Transverse colon (tissue), 4 donors: Measurements from ENCODE around the gene AKAP13. TPM values are rescaled to one million over a fixed set of nuclear protein-coding genes. Genes with fewer than 3 reads are reported as not detected.

Source experiments
- DNase-seq: peaks from one replicate; pipeline ENCODE4 v3.0.0-alpha.2; 2019
- H3K27ac ChIP-seq, 4 donors: fragments of 200-600 bp; sonication (generic); 2 replicates each; pipeline ENCODE4 v1.5.1; 2016 to 2018; ENCODE audit warnings: inconsistent platforms in 4 of 4
- H3K27me3 ChIP-seq: fragments of 200-600 bp; sonication (generic); 2 replicates; pipeline ENCODE4 v1.5.1; 2017; ENCODE audit warnings: inconsistent platforms
- H3K36me3 ChIP-seq, 4 donors: fragments of 200-600 bp; sonication (generic); 2 replicates each; pipeline ENCODE4 v1.5.1; 2017 to 2019; ENCODE audit warnings: inconsistent platforms in 4 of 4
- H3K4me1 ChIP-seq, 4 donors: fragments of 200-600 bp; sonication (generic); 2 replicates each; pipeline ENCODE4 v1.5.1; 2017 to 2020; ENCODE audit warnings: inconsistent platforms in 4 of 4
- H3K4me3 ChIP-seq, 4 donors: fragments of 200-600 bp; sonication (generic); 1 replicate in 1 of 4; 2 replicates in 3 of 4; pipeline versions ENCODE4 v1.5.1 to v1.6.1; 2017 to 2019; ENCODE audit warnings: inconsistent platforms in 4 of 4
- H3K9me3 ChIP-seq, 2 donors: fragments of 200-600 bp; sonication (generic); 2 replicates each; pipeline ENCODE4 v1.5.1; 2017 to 2019; ENCODE audit warnings: inconsistent platforms in 2 of 2
- EP300 ChIP-seq: sonication (generic); formaldehyde crosslinking; IDR thresholded peaks from one replicate; pipeline ENCODE4 v1.6.1; 2017; ENCODE audit warnings: antibody characterized with exemption, low read depth
- POLR2A ChIP-seq: fragments of 450-650 bp; IDR thresholded peaks from one replicate; pipeline ENCODE4 v1.6.1; 2016; ENCODE audit warnings: antibody characterized with exemption, mild to moderate bottlenecking, moderate library complexity
- POLR2AphosphoS5 ChIP-seq, 3 donors: sonication (generic); formaldehyde crosslinking; IDR thresholded peaks; one replicate each; pipeline ENCODE4 v1.6.1; 2016; ENCODE audit warnings: antibody characterized with exemption in 3 of 3
- WGBS, 2 donors: methylation state at CpG; one replicate each; pipeline ENCODE4 v1.1.5; 2018; ENCODE audit warnings: low coverage in 1 of 2; 5-methylcytosine and 5-hydroxymethylcytosine counted together
- in situ Hi-C, 4 donors: fragments of 200-750 bp; cut with MboI; loops; one replicate each; pipeline versions ENCODE4 v1.15.0 to v1.15.1; 2017; ENCODE audit warnings: low sequenced_read_pairs in 3 of 4, low pct_ligation_motif_present in 1 of 4, low pct_unique_long_range_greater_than_20kb in 1 of 4
- intact Hi-C: fragments of 100-400 bp; cut with DNase I; formaldehyde crosslinking; loops from one replicate; pipeline ENCODE4 v1.15.1; 2023; ENCODE audit warnings: low total_unique reads
- total RNA-seq, 4 donors: library from RNA; depleted of rRNA; stranded (reverse); fragments of >200 nt; gene quantifications; one replicate each; pipeline ENCODE4 v1.1.0, GENCODE V29; 2016
- TF ChIP-seq, protein P1 (sequence below), 5 experiments: fragments of 200-600 bp in 3 of 5; fragments of 450-650 bp in 2 of 5; sonication (generic) in 3 of 5; IDR thresholded peaks; 1 replicate in 2 of 5; 2 replicates in 3 of 5; pipeline ENCODE4 v1.5.1; 2016 to 2017; ENCODE audit warnings: antibody characterized with exemption in 5 of 5, inconsistent platforms in 3 of 5, mild to moderate bottlenecking in 2 of 5, moderate library complexity in 1 of 5

Gene AKAP13
- total RNA-seq, 4 donors from 2014 or later, result 206 to 291 (median 214) TPM

GRCh38 chr15:85649372-85649771, 269.0 kb downstream of the AKAP13 start:
- WGBS, 2 donors, result 38 to 41% methylated on average over 5 of the region's 5 CpGs
- Histone ChIP-seq H3K27ac (peak overlapping the region; percentile 40 to 63 (median 46)), H3K4me3 (no peak overlapping the region), H3K9me3 (no peaks in the 10 kb centered on the region), H3K36me3 (peaks cover 0 to 29% (median 12%) of the 10 kb centered on the region in 4 donors), H3K4me1 (peaks cover 5 to 33% (median 9%) of the 10 kb centered on the region in 4 donors), H3K27me3 (no peaks in the 10 kb centered on the region)
- intact Hi-C loops (no loop called here), in situ Hi-C loops (no loop called here)
- DNase-seq, result no peak
- TF ChIP-seq EP300, result no peak
- peak in 1 of 3 donors; percentile 11 for TF ChIP-seq POLR2AphosphoS5 (IDR thresholded peaks at IDR 0.05)

GRCh38 chr15:85651548-85651947, 271.1 kb downstream of the AKAP13 start:
- Histone ChIP-seq H3K4me1 (peaks cover 5 to 24% (median 7%) of the 10 kb centered on the region in 4 donors), H3K36me3 (peaks cover 0 to 34% (median 13%) of the 10 kb centered on the region in 4 donors), H3K27ac (no peak overlapping the region), H3K9me3 (no peaks in the 10 kb centered on the region), H3K27me3 (no peaks in the 10 kb centered on the region), H3K4me3 (no peak overlapping the region)
- 84 to 91% methylated on average over 6 to 10 of the region's 10 CpGs for WGBS, 2 donors
- intact Hi-C loops, result loop anchor here (10.0 kb wide), 1 partner anchor 463 kb away; no protein-coding TSS in a partner anchor
- in situ Hi-C loops, result no loop called here
- no peak for DNase-seq
- TF ChIP-seq EP300 (no peak), POLR2A (no peak), POLR2AphosphoS5 (IDR thresholded peaks at IDR 0.05) (no peak)
- TF ChIP-seq, protein P1, sequence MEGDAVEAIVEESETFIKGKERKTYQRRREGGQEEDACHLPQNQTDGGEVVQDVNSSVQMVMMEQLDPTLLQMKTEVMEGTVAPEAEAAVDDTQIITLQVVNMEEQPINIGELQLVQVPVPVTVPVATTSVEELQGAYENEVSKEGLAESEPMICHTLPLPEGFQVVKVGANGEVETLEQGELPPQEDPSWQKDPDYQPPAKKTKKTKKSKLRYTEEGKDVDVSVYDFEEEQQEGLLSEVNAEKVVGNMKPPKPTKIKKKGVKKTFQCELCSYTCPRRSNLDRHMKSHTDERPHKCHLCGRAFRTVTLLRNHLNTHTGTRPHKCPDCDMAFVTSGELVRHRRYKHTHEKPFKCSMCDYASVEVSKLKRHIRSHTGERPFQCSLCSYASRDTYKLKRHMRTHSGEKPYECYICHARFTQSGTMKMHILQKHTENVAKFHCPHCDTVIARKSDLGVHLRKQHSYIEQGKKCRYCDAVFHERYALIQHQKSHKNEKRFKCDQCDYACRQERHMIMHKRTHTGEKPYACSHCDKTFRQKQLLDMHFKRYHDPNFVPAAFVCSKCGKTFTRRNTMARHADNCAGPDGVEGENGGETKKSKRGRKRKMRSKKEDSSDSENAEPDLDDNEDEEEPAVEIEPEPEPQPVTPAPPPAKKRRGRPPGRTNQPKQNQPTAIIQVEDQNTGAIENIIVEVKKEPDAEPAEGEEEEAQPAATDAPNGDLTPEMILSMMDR (IDR thresholded peaks at IDR 0.05), result no peak

DNA sequence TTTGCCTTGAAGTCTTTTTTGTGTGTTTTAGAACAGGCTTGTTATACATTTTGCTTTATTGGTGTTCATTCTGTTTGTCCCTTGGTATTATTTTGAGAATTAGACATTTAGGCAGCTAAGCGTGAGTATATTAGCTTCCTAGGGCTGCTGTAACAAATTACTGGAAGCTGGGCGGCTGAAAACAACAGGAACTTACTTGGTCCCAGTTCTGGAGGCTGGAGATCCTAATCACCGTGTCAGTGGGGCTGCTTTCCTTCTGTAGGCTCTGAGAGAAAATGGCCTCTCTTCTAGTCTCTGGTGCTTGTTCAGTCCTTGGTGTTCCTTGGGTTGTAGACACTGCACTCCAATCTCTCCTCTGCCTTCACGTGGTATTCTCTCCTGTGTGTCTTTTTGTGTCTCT, 272.1 kb downstream of the AKAP13 start:
- intact Hi-C loops, result loop anchor here (10.0 kb wide), 1 partner anchor 462 kb away; no protein-coding TSS in a partner anchor
- Histone ChIP-seq H3K36me3 (peaks cover 0 to 34% (median 13%) of the 10 kb centered on the region in 4 donors), H3K27ac (no peak overlapping the region), H3K4me3 (no peak overlapping the region), H3K4me1 (peaks cover 5 to 19% (median 7%) of the 10 kb centered on the region in 4 donors), H3K27me3 (no peaks in the 10 kb centered on the region), H3K9me3 (no peaks in the 10 kb centered on the region)
- DNase-seq, result no peak
- in situ Hi-C loops, result no loop called here
- TF ChIP-seq, protein P1 (IDR thresholded peaks at IDR 0.05), result no peak
- TF ChIP-seq POLR2A (no peak), EP300 (no peak), POLR2AphosphoS5 (IDR thresholded peaks at IDR 0.05) (no peak)
- 86% methylated on average over 4 of the region's 4 CpGs; no CpG with 5 or more reads in 1 of the 2 donors for WGBS, 2 donors

DNA sequence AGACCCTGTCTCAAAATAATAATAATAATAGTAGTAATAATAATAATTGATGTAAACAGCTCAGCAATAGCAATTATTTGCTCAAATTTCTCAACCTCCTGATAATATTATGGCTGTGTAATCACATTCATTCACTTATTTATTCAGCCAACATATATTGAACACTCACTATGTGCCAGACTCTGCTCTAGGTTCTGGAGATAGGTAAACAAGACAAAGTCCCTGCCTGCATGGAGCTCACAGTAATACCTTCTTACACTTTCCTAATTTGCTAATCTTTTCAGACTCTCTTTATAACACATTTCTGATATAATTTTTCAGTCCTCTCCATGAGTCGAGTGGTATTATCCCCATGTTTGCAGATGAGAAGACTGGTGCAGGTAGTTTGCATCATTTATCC, 276.7 kb downstream of the AKAP13 start:
- Histone ChIP-seq H3K27me3 (no peaks in the 10 kb centered on the region), H3K36me3 (peaks cover 0 to 70% (median 20%) of the 10 kb centered on the region in 4 donors), H3K4me1 (no peaks in the 10 kb centered on the region), H3K4me3 (no peak overlapping the region), H3K9me3 (no peaks in the 10 kb centered on the region), H3K27ac (no peak overlapping the region)
- intact Hi-C loops, result loop anchor here (10.0 kb wide), 1 partner anchor 458 kb away; no protein-coding TSS in a partner anchor
- WGBS, 2 donors, result 0 to 87% methylated on average over 1 of the region's 1 CpG
- DNase-seq, result no peak
- TF ChIP-seq POLR2AphosphoS5 (IDR thresholded peaks at IDR 0.05), result no peak
- no peak for TF ChIP-seq POLR2A
- in situ Hi-C loops, result no loop called here

GRCh38 chr15:85658816-85659215, 278.4 kb downstream of the AKAP13 start:
- Histone ChIP-seq H3K9me3 (no peaks in the 10 kb centered on the region), H3K4me1 (no peaks in the 10 kb centered on the region), H3K36me3 (peaks cover 0 to 77% (median 27%) of the 10 kb centered on the region in 4 donors), H3K27ac (no peak overlapping the region), H3K4me3 (no peak overlapping the region), H3K27me3 (no peaks in the 10 kb centered on the region)
- DNase-seq, result no peak
- no peak for TF ChIP-seq POLR2AphosphoS5 (IDR thresholded peaks at IDR 0.05)
- no peak for TF ChIP-seq EP300
- TF ChIP-seq, protein P1 (IDR thresholded peaks at IDR 0.05), result no peak
- TF ChIP-seq POLR2A, result no peak
- in situ Hi-C loops, result no loop called here
- 84 to 89% methylated on average over 3 of the region's 3 CpGs for WGBS, 2 donors
- intact Hi-C loops, result loop anchor here (10.0 kb wide), 1 partner anchor 456 kb away; no protein-coding TSS in a partner anchor
